Measurements from ENCODE around the gene NR4A3.
A peak's percentile ranks its signal among the peaks of the same experiment; 100 is the strongest.

Gene NR4A3

DNA sequence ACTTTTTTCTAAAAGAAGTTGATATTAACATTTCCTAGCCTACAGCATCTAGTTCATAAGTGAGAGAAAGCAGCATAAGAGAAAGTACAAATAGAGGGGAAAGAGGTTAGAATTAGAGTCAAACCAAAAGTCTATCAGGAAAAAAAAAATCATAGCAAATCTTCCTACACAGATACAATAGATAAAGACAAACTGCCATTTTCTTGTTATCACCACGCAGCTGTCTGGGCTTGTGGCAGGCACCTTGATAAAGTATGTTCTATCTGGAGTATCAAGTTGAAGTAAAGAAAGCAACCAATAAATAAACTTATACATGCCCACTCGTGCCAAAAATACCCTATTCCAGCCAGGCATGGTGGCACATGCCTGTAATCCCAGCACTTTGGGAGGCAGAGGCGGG lies 5.3 kb upstream of the NR4A3 start:
- DNase-seq, result no peak

DNA sequence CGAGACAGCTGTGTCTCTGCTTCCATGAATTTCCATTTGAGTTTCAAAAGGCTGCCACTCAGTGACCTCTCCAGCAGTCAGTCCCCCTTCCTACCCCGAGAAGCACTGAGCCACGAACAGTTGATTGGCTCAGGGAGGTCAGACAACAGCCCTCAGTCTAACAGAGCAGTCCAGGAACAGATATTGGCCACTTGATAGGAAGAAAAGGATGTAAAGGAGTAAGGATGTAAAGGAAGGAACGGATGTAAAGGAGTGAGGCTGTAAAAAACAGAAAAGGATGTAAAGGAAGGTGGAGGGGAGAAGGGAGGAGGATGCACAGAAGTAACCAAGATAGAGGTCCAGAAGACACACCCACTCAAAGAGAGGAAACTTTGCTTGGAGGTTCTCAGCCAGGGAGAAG lies 3.2 kb upstream of the NR4A3 start:
- DNase-seq, result no peak

DNA sequence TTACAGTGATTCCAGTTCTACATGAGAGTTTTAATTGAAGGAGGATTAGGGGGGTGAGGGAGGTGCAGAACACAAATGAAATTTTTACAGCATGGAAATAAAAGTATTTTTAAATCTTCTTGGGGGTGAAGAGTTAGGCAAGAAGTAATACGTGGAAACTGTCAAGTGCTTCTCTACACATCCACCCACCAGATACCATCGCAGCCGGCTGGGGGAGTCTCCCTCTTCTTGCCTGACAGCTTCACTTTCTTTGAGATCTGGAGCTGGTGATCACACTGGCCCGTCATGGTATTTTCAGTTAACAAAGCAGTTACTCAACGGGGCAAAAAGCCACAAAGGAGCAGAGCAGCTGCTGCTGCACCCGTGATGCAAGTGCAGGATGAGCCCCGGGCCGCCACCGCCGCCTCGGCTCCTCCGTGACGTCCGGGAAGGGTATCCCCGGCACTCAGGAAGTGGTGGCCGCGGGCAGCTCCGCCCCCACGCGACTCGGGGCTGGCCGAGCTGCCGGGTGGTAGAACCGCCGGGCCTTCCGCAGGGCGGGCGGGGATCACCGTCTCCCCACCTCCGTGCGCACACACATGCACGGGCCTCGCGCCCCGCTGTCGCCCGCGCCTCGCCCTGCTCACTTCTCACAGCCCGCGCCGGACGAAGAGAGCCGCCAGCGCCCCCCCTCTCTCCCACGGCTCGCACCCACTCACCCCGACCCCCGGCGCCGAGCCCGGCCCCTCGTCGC lies 2.4 kb upstream of the NR4A3 start:
- DNase-seq, result no peak

- peak; percentile 42 for DNase-seq
Measured at GRCh38 chr9:99819856-99820684, 1.6 kb upstream of the NR4A3 start.

- DNase-seq, result no peak
Measured at GRCh38 chr9:99820685-99821395, 845 bp upstream of the NR4A3 start.

- DNase-seq, result no peak
Measured at GRCh38 chr9:99822109-99822805, 572 bp downstream of the NR4A3 start.

- DNase-seq, result no peak
Measured at GRCh38 chr9:99822806-99823591, 1.3 kb downstream of the NR4A3 start.

DNA sequence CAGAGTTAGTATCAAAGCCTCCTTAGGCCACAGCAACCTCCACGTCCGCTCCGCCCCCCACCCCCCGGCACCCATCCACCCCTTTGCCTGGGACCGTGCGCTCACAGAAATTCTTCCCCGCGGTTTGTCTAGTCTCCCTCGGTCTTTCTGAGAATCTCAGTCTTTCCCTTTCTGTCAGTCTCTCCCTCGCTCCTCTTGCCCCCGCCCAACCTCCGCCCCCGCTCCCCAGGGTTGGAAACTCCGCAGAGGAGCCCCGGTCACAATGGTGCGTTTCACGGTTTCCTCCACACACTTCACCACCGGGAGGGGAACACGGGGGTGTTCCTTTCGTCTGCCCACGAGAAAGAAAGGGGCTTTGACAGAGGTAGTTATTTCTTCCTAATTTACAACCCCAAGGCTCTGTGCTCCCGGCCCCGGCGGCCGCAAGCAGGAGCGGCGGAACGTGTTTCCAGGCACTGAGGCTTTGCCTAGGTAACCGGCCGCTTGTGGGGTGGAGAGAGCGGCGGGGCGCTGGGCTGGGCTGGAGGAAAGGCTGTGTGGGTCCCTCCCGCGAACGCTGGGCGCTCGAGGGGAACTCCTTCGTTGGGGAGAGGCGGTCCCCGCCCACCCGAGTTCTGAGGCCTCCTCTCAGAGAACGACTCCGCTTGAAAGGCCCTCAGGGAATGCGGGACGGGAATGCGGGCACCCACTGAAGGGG lies 2.1 kb downstream of the NR4A3 start:
- no peak for DNase-seq

DNA sequence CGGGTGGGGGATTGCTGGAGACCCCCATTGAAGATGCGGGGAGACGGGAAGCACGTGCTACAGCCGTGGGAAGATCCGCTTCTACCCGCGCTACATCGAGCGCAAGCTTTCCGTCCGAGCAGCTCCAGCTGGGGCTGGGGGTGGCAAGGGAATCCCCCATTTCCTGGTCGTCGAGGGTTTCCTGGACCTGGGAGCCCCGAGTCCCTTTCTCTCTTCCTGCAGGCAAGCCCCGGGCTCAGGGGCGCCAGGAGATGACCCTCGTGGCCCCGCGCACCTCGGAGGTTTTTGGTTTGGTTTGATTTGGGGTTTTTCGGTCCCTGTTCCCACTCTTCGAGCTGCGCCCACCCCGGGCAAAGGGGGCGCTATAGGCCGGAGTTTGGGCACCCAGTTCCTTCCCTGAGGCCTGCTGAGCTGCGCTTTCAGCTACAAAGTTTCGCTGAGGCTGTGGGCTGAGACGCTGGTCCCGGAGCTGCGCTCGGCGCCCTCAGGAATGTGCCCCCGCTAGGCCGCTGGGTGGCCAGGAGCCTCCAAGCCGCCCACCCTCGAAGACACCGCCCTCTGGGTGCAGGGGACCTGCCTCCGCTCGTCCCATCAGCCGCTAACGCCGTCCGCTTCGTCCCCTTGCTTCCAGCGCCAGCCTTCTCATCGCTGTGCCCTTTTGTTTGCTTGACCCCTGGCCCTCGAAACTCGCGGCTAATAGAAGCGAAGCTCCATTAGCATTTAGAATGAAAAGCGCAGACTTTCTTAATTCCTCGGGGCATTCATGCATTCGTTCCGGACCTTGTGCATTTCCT lies 2.9 kb downstream of the NR4A3 start:
- DNase-seq, result no peak

- no peak for DNase-seq
Measured at GRCh38 chr9:99825172-99826046, 3.7 kb downstream of the NR4A3 start.

DNA sequence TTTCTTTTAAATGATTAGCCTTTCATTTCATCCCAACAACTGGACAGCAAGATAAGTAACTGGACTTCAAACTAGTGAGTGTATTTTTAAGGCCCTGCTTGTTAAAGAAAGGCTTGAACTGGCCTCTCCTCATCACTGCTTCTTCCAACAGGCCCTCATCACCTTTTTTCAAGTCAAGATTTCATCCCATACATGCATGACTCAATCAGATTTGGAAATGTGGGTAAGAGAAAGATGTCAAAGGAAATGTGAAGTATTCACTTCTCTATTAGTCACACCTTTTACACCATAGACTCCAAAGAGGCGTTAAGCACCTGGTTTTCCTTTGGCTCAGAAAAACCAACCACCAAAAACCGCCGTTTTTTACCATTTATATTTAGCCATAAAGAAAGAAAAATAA lies 4.9 kb downstream of the NR4A3 start:
- no peak for DNase-seq

- no peak for DNase-seq
Measured at GRCh38 chr9:99827244-99827643, 5.6 kb downstream of the NR4A3 start.

DNA sequence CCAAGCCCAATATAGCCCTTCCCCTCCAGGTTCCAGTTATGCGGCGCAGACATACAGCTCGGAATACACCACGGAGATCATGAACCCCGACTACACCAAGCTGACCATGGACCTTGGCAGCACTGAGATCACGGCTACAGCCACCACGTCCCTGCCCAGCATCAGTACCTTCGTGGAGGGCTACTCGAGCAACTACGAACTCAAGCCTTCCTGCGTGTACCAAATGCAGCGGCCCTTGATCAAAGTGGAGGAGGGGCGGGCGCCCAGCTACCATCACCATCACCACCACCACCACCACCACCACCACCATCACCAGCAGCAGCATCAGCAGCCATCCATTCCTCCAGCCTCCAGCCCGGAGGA lies 6.3 kb downstream of the NR4A3 start:
- DNase-seq, result no peak

- DNase-seq, result no peak
Measured at GRCh38 chr9:99828417-99829176, 6.9 kb downstream of the NR4A3 start.

DNA sequence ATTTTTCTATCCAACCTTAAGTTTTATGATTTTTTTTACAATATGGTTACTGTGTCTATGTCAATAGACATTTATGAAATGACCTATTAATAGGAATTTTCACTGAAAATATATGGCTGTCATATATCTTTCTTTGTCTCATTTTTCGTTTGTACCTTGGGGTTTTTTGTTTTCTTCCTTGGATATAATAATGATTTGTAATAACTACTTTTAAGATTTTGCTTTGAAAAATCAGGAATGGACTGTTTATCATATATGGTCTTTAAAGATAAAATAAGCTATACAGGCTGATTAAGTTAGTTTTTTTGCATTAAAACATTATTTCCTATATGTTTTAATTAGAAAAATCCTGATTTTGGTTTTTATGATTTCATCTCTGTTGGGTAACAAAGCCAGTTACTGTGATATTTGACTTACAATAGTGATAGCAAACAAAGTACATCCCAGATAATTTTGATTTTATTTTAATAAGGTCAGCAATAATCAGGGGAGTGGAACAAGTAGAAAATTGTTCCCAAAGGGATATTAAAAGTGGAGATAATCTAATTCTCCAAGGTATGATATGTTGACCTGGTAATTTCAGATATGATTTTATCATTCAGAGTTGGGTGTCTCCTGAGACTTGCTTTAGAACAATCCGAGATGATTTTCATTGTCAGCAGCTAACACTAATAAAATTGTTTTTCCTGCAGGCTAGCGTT lies 10.3 kb downstream of the NR4A3 start:
- DNase-seq, result no peak

GRCh38 chr9:99832558-99832864 lies 10.8 kb downstream of the NR4A3 start:
- DNase-seq, result no peak

GRCh38 chr9:99833735-99834134 lies 12.1 kb downstream of the NR4A3 start:
- no peak for DNase-seq

DNA sequence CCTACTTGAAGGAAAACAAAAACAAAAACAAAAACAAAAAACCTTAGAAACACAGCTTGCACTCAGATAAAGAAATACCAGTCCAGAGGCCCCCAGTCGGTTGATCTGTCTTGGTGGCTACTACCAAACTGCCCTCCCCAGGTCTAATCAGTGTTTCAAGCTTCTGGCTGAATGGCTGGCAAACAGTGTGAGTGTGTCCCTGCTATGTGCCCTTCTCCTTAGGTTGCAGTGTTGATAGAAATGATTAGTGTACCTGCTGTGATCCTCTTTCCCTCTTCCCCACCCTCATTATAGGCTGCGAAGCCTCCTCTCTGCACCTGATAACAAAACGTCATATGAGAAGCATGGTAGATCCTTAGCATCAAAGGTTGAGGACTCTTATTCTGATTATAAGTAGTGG lies 12.8 kb downstream of the NR4A3 start:
- DNase-seq, result no peak

DNA sequence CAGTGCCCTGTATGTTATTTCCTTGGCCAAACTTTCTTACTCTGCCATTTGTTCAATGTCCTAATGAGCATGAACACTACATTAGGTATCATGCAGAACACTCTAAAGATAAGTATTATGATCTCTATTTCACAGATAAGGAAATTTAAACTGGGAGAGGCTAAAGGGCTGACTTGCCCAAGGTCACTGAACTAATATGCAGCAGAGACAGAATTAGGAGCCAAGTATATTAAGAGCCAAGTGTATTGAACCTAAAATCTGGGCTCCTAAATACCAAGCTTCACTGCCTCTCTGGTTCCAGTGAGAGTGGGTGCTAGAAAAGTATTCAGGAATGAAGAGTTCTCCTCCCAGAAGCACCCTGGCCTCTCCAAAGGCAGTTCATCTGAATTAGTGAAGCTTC lies 13.5 kb downstream of the NR4A3 start:
- DNase-seq, result no peak
